IPS-18c (cell line): ENCODE measurements around the gene PLAGL1.
"Not testable (repeated sequence)": the region's sequence is repeated elsewhere in the genome, so short reads cannot be mapped to it uniquely, and the experiment has no call there.

Experiments used
- H3K4me3 ChIP-seq: 2 replicates; pipeline ENCODE4 v1.7.0; 2013; ENCODE audit warnings: low read depth, mild to moderate bottlenecking, low read length, moderate library complexity; ENCODE audit not compliant: insufficient read depth
- H3K9me3 ChIP-seq: one replicate; pipeline ENCODE4 v1.6.1; 2013; ENCODE audit warnings: mild to moderate bottlenecking, low read length, moderate library complexity; ENCODE audit not compliant: control insufficient read depth, insufficient read depth

The PLAGL1 gene

DNA sequence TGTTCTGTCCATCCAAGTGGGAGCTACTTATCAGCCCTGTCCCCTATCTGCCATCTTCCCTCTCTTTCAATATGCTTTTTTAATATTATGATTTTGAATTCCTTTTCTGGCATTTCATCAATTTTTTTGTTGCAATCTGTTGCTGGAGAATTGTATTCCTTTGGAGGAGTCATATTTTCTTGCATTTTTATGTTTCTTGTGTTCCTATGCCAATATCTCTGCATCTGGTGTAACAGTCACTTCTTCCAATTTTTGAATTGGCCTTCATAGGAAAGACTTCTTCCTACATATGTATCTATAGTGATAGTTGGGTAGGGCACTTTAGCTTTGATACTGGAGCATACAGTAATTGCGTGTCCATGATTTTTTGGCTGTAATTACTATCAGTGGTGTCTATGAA, 73.7 kb downstream of the PLAGL1 start:
- Histone ChIP-seq H3K9me3 (peaks cover 2% of the 10 kb centered on the region), H3K4me3 (no peak overlapping the region)

DNA sequence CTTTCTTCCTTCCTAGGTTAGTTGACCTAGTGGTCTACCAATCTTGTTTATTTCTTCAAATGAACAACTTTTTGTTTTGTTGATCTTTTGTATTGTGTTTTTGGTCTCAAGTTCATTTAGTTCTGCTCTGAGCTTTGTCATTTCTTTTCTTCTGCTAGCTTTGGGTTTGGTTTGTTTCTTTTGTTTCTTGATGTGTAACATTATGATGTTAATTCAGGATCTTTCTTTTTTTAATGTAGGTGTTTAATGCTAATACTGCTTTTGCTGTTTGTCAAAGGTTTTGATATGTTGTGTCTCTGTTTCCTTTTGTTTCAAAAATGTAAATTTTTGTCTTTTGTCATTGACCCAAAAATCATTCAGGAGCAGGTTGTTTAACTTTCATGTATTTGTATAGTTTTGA, 78.1 kb downstream of the PLAGL1 start:
- Histone ChIP-seq H3K9me3 (peaks cover 2% of the 10 kb centered on the region), H3K4me3 (no peak overlapping the region)

DNA sequence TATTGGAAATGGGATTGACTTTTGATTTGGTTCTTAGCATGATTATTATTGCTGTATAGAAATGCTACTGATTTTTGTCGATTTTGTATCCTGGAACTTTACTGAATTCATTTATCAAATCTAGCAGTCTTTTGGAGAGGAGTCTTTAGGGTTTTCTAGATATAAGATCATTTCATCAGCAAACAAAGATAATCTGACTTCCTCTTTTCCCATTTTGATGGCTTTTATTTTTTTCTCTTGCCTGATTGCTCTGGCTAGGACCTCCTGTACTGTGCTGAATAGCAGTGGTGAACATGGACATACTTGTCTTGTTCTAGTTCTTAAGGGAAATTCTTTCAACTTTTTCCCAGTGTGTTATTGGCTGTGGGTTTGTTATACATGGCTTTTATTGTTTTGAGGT, 79.2 kb downstream of the PLAGL1 start:
- H3K9me3 ChIP-seq: peaks cover 2% of the 10 kb centered on the region
- H3K4me3 ChIP-seq: no peak overlapping the region

DNA sequence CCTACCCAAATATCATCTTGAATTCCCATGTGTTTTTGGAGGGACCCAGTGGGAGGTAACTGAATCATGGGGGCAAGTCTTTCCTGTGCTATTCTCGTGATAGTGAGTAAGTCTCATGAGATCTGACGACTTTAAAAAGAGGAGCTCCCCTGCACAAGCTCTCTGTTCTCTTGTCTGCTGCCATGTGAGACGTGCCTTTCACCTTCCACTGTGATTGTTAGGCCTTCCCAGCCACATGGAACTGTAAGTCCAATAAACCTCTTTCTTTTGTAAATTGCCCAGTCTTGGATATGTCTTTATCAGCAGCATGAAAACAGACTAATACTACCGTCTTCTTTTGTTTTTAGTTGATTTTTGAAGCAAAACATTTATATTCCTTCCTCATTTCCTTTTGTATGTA, 91.0 kb downstream of the PLAGL1 start:
- H3K9me3 ChIP-seq, H3K4me3 ChIP-seq: not testable (repeated sequence)

DNA sequence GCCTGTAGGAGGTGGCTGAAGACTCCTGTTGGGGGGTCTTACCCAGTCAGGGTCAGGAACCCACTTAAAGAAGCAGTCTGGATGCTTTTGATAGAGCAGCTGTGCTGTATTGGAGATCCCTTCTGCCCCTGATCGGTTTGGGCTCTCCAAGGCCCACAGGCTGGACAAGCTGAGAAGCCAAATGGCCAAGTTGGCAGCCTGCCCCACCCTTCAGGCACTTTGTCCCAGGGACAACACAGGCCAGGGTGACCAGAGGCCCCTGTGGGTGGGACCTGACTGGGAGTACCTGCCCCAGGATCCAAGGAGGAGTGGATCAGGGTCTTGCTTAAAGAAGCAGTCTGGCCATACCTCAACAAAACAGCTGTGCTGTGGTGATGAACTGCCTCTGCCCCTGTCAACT, 95.4 kb downstream of the PLAGL1 start:
- Histone ChIP-seq H3K4me3 (no peak overlapping the region), H3K9me3 (no peaks in the 10 kb centered on the region)

DNA sequence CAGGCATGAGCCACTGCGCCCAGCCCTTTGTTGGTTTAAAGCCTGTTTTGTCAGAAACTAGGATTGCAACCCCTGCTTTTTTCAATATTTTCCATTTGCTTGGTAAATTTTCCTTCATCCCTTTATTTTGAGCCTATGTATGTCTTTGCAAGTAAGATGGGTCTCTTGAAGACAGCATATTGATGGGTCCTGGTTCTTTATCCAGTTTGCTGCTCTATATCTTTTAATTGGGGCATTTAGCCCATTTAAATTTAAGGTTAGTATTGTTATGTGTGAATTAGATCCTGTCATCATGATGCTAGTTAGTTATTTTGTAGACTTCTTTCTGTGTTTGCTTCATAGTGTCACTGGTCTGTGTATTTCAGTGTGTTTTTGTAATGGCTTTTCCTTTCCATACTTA, 97.0 kb downstream of the PLAGL1 start:
- Histone ChIP-seq H3K9me3 (no peaks in the 10 kb centered on the region), H3K4me3 (no peak overlapping the region)

DNA sequence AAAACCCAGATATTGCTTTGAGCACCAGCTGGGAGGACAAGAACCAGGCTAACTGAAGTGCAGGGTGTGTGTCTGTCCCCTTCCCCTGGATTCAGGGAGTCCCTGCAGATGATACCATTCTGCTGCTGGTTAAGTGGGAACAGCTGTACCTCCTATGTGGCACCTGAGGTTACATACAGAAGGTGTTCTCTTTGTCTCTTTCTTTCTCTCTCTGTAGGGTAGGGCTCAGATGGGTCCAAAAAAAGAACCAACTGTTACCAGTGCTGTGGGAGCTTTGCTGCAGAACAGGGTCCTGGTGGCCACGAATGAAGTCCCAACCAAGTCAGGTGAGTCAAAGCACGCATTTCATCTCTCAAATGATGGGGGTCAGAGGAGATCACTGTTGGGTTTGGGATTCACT, 105.2 kb downstream of the PLAGL1 start:
- no peaks in the 10 kb centered on the region for H3K9me3 ChIP-seq
- no peak overlapping the region for H3K4me3 ChIP-seq

DNA sequence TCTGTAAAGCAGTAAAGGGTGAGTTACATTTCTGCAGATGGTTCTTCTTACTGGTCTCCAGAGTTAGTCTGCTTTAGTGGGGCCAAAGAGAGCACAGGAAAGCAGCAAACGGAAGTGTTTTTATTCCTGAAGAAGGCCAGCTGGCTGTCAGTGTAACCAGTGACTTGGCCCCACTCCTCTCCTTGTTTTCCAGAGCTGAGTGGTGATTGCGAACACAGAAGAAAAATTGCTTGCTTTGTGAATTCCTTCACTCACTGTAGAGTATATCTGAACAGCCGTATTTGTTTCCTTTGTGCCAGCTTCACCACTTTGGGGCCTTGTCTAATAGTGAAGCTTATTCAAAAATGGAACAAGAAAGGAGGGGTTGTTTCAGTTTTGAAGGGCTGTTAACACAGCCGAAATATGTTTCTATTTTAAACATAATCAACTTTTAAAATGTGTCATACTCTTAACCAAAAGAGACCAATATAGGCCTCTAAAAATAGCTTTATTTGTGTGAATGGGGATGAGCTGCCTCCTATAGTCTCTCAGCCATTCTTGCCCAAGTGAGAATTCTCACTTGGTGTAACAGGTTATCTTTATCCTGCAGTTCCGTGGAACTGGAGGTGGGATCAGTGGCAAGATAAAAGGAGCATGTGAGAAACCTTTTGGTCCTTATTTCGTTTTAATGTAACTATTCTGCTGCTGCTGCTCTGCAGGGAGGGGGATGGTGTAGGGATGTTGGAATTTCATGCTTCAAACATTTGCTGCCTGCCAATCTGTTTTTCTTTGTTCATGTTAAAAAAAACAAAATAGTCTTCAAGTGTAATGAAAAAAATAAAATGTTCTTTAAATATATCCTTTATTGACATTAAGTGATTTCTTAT, 105.9 kb downstream of the PLAGL1 start:
- no peak overlapping the region for H3K4me3 ChIP-seq
- H3K9me3 ChIP-seq: no peaks in the 10 kb centered on the region

DNA sequence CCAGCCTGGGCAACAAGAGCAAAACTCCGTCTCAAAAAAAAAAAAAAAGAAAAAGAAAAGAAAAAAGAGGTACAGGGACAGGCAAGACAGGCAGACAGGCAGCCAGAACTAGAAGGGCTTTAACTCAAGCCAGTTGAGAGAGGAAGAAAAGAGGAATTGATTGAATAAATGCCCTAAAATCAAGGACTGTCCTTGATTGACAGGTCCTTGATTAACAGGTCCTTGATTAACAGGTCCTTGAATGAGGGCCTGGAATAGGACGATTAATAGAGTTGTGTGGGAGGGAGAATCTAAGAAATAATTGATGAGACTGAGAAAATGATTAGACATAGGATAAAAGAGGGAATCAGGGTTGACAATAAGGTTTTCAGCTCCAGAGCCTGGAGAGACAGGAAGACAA, 107.7 kb downstream of the PLAGL1 start:
- H3K4me3 ChIP-seq: no peak overlapping the region
- H3K9me3 ChIP-seq: no peaks in the 10 kb centered on the region

DNA sequence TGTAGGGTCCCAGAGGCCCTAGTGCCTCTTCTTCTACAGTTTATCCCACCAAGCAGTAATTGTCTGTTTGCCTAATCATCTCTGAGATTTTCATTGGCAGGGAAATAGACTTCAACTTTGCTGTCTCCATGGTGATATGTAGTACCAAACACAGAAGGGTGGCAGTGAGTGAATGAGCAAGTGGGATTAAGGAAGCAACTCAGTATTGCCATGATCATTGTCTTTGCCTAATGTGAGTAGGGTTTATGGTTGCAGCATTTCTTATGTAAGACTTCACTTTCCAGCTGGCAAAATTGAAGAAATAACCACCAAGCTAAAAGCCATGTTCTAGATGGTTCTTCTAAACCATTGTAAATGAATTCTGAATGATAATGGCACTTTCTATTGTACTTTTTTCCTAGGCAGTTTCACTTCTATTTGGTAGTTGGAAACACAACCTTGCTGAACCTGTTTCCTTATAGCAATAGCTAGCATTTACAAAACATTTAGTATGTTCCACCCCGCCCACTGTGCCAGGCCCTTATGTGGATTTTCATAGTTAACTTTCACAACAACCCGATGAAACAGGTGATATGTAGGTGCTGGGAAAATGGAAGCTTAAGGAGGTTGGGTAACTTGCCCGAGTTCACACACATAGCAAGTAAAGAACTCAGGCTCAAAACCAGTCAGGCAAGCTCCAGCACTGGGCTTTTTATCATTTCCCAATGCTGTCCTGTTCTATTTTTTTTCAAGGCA, 111.8 kb downstream of the PLAGL1 start:
- H3K4me3 ChIP-seq: no peak overlapping the region
- no peaks in the 10 kb centered on the region for H3K9me3 ChIP-seq

DNA sequence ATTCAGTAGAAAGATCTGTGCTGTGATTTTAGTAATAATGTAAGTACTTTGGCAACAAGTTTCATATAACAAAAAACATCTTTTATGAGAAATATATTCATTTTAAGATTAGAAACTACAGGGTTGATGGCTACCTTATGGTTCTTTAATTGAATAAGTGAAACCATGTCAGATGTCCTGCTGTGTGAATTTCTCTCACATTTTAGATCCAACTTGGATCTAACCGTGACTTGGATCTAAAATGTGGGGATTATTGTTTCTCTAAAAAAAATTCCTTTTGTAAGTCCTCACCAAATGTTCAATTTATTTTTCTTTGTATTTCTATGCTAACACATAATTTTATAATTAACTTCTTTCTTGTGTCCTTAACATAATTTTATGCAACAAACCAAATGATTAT, 113.4 kb downstream of the PLAGL1 start:
- no peaks in the 10 kb centered on the region for H3K9me3 ChIP-seq
- no peak overlapping the region for H3K4me3 ChIP-seq
